ENCODE data around the gene SULT1E1. TPM values are rescaled to one million over a fixed set of nuclear protein-coding genes. Genes with fewer than 3 reads are reported as not detected.
A peak's percentile ranks its signal among the peaks of the same experiment; 100 is the strongest.

SULT1E1 gene
- total and polyA plus RNA-seq, 2 experiments from 2014 or later = not detected

DNA sequence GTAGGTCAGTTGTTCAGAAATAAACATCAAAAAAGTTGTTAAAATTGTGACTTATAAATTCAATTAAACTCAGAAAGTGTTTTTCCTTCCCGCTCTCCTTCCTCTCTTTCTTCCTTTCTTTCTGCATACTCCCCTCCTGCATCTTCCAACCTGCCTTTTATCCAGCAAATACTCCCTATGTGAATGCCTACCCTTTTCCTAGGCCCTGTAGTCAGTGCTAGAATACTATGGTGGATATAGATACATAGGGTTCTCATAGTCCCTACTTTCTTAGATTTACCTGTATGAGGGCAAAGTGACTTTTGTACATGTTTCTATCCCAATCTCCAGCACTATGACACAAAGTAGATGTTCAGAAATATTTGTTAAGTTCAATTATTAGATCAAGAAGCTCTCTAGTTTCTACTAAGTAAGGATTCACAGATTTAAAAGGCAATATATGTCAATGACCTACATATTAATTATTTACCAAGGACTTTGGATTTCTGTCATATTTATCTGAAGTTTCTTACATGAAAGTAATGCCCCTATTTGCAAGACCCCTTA, 732 bp downstream of the SULT1E1 start:
- H3K27me3 ChIP-seq (ENCODE audit: insufficient read depth) = no peaks in the 10 kb centered on the region
- no peaks in the 10 kb centered on the region for H3K27me3 Mint-ChIP-seq (ENCODE audit: insufficient read depth, low read depth, poor library complexity)
- ATAC-seq (no peak), DNase-seq (ENCODE audit: low spot score) (no peak)
- peak overlapping the region; percentile 19; the same call in 1 of the 2 replicates for H2AFZ ChIP-seq
- H3K9me3 Mint-ChIP-seq = no peaks in the 10 kb centered on the region
- no peaks in the 10 kb centered on the region for H3F3A ChIP-seq (replicated peaks; ENCODE audit: low read depth)
- no peak overlapping the region for H3K4me3 Mint-ChIP-seq
- TF ChIP-seq JUNB (IDR thresholded peaks at IDR 0.05; ENCODE audit: unreplicated experiment) (no peak), REST (IDR thresholded peaks at IDR 0.05; ENCODE audit: unreplicated experiment) (no peak), POLR2AphosphoS5 (IDR thresholded peaks at IDR 0.05; ENCODE audit: low read depth) (no peak)
- TF ChIP-seq, protein P1, sequence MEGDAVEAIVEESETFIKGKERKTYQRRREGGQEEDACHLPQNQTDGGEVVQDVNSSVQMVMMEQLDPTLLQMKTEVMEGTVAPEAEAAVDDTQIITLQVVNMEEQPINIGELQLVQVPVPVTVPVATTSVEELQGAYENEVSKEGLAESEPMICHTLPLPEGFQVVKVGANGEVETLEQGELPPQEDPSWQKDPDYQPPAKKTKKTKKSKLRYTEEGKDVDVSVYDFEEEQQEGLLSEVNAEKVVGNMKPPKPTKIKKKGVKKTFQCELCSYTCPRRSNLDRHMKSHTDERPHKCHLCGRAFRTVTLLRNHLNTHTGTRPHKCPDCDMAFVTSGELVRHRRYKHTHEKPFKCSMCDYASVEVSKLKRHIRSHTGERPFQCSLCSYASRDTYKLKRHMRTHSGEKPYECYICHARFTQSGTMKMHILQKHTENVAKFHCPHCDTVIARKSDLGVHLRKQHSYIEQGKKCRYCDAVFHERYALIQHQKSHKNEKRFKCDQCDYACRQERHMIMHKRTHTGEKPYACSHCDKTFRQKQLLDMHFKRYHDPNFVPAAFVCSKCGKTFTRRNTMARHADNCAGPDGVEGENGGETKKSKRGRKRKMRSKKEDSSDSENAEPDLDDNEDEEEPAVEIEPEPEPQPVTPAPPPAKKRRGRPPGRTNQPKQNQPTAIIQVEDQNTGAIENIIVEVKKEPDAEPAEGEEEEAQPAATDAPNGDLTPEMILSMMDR (conservative IDR thresholded peaks at IDR 0.05; ENCODE audit: low read depth in 2 of 2) = no peak
- H3K4me2 ChIP-seq = no peak overlapping the region
- no peaks in the 10 kb centered on the region for H3K79me2 ChIP-seq (replicated peaks; ENCODE audit: insufficient read depth)
- H3K4me1 ChIP-seq (ENCODE audit: insufficient read depth) = no peaks in the 10 kb centered on the region
- H3K27ac ChIP-seq (ENCODE audit: low read depth) = no peak overlapping the region
- H3K36me3 Mint-ChIP-seq (ENCODE audit: low read depth) = no peaks in the 10 kb centered on the region
- H4K20me1 ChIP-seq (replicated peaks; ENCODE audit: insufficient read depth) = no peaks in the 10 kb centered on the region
- no peaks in the 10 kb centered on the region for H3K9me2 ChIP-seq (ENCODE audit: insufficient read depth)
- no peak overlapping the region for H3K4me3 ChIP-seq
- H3K27ac Mint-ChIP-seq = no peak overlapping the region
- H3K36me3 ChIP-seq (ENCODE audit: insufficient read depth) = no peaks in the 10 kb centered on the region
- no peaks in the 10 kb centered on the region for H3K4me1 Mint-ChIP-seq

- Histone ChIP-seq H3K27me3 (ENCODE audit: insufficient read depth) (no peaks in the 10 kb centered on the region), H3K4me3 (no peak overlapping the region), H3F3A (replicated peaks; ENCODE audit: low read depth) (no peaks in the 10 kb centered on the region), H3K27ac (ENCODE audit: low read depth) (no peak overlapping the region), H3K36me3 (ENCODE audit: insufficient read depth) (no peaks in the 10 kb centered on the region), H3K79me2 (replicated peaks; ENCODE audit: insufficient read depth) (no peaks in the 10 kb centered on the region), H3K4me1 (ENCODE audit: insufficient read depth) (no peaks in the 10 kb centered on the region), H2AFZ (no peak overlapping the region), H4K20me1 (replicated peaks; ENCODE audit: insufficient read depth) (no peaks in the 10 kb centered on the region), H3K4me2 (no peak overlapping the region), H3K9me2 (ENCODE audit: insufficient read depth) (no peaks in the 10 kb centered on the region)
- H3K36me3 Mint-ChIP-seq (ENCODE audit: low read depth) = no peaks in the 10 kb centered on the region
- no peaks in the 10 kb centered on the region for H3K9me3 Mint-ChIP-seq
- ATAC-seq (no peak), DNase-seq (ENCODE audit: low spot score) (no peak)
- no peaks in the 10 kb centered on the region for H3K27me3 Mint-ChIP-seq (ENCODE audit: insufficient read depth, low read depth, poor library complexity)
- H3K27ac Mint-ChIP-seq = no peak overlapping the region
- H3K4me1 Mint-ChIP-seq = no peaks in the 10 kb centered on the region
- no peak overlapping the region for H3K4me3 Mint-ChIP-seq
- TF ChIP-seq CREB1 (CRISPR knock-in tag; IDR thresholded peaks at IDR 0.05; ENCODE audit: low read depth) (no peak), REST (IDR thresholded peaks at IDR 0.05; ENCODE audit: unreplicated experiment) (no peak), POLR2AphosphoS5 (IDR thresholded peaks at IDR 0.05; ENCODE audit: low read depth) (no peak)
Observed at GRCh38 chr4:69858690-69859089, 1.3 kb downstream of the SULT1E1 start.

Measured in GM23338 (cell line).